Stimulated activated CD4-positive, alpha-beta T cell treated with anti-CD3 and anti-CD28 coated beads, TNF-alpha, amount 100 ng/mL, for 48 hours (primary cell): ENCODE data around the gene RRP7A.
"Not testable (repeated sequence)": the region's sequence is repeated elsewhere in the genome, so short reads cannot be mapped to it uniquely, and the experiment has no call there.

Experiments
- DNase-seq, 3 donors: peaks; one replicate each; pipeline ENCODE4 v3.0.0-alpha.2; 2020; ENCODE audit warnings: low read depth in 3 of 3

The RRP7A gene

GRCh38 chr22:42519525-42520401, at the start of gene RRP7A:
Gene RRP7A, minus strand, starts transcription at chr22:42519796. Its CDS starts 10 bp downstream, at chr22:42519786.
- peak; percentile 68 to 88 (median 88) for DNase-seq

DNA sequence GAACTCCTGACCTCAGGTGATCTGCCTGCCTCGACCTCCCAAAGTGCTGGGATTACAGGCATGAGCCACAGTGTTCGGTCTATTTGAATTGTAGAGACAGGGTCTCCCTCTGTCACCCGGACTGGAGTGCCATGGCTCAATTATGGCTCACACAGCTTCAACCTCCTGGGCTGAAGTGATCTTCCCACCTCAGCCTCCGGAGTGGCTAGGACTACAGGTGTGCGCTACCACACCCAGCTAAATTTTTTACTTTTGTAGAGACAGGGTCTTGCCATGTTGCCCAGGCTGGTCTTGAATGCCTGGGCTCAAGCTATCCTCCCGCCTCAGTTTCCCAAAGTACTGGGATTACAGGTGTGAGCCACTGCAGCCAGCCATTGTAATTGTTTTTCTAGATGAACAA, 48.4 kb upstream of the RRP7A start:
- DNase-seq = not testable (repeated sequence)

DNA sequence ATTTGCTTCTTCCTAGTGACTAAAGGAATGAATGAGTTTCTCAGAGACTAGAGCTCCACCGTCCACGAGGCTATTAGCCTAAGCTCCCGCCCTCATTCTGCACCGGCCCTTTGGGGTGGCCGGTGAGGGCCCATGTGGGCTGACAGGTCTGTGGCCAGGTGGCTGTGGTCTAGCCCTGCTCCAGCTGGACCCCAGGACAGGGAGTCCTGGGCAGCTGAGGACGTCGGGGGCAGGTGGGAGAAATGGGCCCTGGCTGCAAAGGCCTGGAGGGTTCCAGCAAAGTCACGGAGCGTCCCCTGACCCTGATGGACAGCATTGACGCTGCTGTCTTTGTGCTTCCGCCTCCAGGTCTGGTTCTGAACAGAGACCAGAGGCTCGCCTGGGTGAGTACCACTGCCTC, 46.4 kb upstream of the RRP7A start:
- no peak for DNase-seq

GRCh38 chr22:42564699-42565098, 45.1 kb upstream of the RRP7A start:
- no peak for DNase-seq

DNA sequence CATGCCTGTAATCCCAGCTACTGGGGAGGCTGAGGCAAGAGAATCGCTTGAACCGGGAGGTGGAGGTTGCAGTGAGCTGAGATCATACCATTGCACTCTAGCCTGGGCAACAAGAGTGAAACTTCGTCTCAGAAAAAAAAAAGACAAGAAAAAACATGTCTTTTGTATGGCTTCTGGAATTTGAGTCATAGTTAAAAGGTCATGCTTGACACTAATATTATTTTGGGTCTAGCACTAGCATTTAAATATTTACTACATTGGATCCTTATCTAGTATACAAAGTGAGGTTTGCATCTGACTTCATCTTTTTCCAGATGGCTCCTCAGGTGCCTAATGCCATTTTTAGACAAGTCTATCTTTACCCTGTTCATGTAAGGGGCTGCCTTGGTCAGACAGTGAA, 44.3 kb upstream of the RRP7A start:
- DNase-seq = not testable (repeated sequence)

- DNase-seq = no peak
These were observed 43.1 kb upstream of the RRP7A start for GRCh38 chr22:42562684-42563083.

- DNase-seq = no peak
These were observed 42.7 kb upstream of the RRP7A start for GRCh38 chr22:42562279-42562678.

- DNase-seq = no peak
These were observed 42.3 kb upstream of the RRP7A start for GRCh38 chr22:42561856-42562255.

- DNase-seq = peak in 1 of 3 donors; percentile 27
These were observed 41.2 kb upstream of the RRP7A start for GRCh38 chr22:42560781-42561180.

DNA sequence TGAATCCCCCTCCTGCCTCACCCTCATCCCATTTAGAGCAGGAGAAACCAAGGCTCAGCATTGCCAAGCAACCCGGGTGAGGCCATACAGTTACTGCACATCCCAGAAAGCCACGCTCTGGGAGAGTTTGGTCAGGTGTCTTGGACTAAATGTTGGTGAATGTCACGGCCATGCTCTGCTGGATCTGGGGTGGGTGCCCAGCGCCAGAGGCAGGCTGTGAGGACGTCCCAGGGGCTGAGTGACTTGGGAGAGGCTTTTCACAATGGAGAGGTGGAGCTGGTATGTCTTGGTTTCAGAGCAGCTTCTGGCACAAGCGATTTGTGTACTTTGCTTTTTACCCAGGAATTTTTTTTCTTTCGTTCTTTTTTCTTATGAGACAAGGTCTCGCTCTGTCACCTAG, 40.8 kb upstream of the RRP7A start:
- no peak for DNase-seq

GRCh38 chr22:42553475-42554361, 34.1 kb upstream of the RRP7A start, which contains the start of gene SERHL2:
Gene SERHL2, plus strand, starts transcription at chr22:42553956. Its CDS starts 65 bp downstream, at chr22:42554021.
- peak; percentile 68 to 86 (median 83) for DNase-seq

- DNase-seq = not testable (repeated sequence)
These were observed 32.7 kb upstream of the RRP7A start for GRCh38 chr22:42552294-42552647.

GRCh38 chr22:42549331-42550060, 29.9 kb upstream of the RRP7A start:
- DNase-seq = no peak

DNA sequence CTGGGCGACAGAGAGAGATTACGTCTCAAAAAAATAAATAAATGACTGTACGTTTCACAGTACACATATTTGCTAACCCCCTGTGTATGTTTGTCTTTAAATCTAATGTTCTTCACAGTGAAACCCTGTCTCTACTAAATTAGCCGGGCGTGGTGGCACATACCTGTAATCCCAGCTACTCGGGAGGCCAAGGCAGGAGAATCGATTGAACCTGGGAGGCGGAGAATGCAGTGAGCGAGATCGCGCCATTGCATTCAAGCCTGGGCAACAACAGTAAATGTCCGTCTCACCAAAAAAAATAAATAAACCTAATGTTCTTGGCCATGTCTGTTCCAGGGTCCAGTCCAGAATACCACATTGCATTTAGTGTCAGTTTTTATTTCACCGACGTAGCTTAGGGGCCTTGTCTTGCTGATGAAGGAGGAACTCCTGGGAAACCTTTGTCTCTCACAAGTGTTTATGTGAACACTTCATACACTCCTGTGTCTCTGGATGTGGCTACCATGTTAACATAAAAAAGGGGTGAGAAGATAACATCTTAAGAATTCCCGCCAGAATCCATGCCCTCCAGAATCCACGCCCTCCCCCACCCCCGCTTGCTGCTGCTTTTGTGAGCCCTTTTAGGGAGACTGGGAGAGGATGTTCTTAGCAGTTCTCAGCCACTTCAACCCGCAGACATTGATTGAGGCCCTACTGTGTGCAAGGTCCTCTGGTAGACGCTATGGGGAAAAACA, 29.2 kb upstream of the RRP7A start:
- DNase-seq = no peak

GRCh38 chr22:42548126-42548525, 28.5 kb upstream of the RRP7A start:
- DNase-seq = not testable (repeated sequence)

- no peak for DNase-seq
These were observed 28.0 kb upstream of the RRP7A start for GRCh38 chr22:42547562-42547961.

DNA sequence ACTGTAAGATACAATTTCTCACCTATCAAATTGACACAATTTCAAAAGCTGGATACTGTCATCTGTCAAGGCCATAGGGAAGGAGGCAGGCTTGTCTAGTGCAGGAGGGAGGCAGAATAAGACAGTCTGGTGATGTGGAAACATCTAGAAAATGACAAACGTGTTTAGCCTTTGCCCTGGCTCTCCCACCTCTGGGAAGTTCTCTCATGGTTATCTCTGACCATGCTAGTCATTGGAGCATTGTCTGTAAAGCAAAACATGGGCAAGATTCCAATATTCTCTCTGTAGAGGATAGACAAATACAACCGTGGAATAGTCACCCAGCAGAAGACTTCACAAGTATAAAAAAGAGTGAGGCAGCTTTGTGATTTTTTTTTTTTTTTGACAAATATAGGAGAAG, 25.1 kb upstream of the RRP7A start:
- DNase-seq = no peak

GRCh38 chr22:42539236-42539771, 19.7 kb upstream of the RRP7A start:
- DNase-seq = not testable (repeated sequence)

DNA sequence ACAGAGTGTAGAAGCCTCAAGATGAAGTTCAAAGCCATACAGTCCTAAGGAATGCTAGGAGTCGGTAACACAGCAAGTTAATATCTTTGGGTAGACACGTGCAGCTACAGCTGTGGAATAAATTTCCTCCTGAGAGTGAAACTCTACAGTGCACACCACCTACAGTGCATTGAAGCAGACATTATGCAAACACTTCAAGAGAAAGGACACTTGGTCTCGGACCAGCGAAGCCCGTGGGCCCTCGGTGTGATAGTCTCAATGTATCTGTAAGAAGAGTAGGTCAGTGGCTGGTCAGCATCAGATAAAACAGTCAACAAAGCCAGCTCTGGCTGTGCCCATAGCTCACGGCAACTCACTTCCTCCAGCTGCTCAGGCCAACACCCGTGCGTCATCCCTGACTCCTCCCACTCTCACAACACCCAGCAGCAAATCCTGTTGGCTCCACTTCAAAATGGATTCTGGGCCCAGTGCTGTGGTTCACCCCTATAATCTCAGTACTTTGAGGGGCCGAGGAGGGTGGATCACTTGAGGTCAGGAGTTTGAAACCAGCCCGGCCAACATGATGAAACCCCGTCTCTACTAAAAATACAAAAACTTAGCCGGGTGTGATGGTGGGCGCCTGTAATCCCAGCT, 17.7 kb upstream of the RRP7A start:
- DNase-seq = not testable (repeated sequence)

- not testable (repeated sequence) for DNase-seq
These were observed 17.0 kb upstream of the RRP7A start for GRCh38 chr22:42536634-42537033.
